HG02981 (cell line): Measurements from ENCODE around the gene CASR.
"Not testable (repeated sequence)": the region's sequence is repeated elsewhere in the genome, so short reads cannot be mapped to it uniquely, and the experiment has no call there.

Experiments
- ATAC-seq: cut with Tn5 transposase; IDR thresholded peaks from one replicate; pipeline ENCODE4 v1.9.1; 2021; ENCODE audit warnings: mild to moderate bottlenecking, moderate library complexity; ENCODE audit not compliant: unreplicated experiment

Gene CASR

DNA sequence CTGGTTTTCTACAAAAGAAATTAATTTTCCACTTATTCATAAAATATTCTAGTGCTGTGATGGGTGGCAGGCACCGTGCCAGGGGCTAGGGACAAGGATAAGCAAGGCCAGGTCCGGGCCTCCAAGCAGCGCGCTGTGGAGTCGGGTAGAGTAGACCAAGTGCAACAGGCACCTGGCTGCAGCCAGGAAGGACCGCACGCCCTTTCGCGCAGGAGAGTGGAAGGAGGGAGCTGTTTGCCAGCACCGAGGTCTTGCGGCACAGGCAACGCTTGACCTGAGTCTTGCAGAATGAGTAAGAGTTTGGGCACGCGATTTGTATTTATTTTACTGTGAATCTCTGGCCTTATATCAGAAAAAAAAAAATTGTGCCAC lies at the start of gene CASR:
CASR (plus strand) TSS at position 148 of the 372 bp plus-strand sequence. CDS start 70,522 bp downstream, outside the sequence.
- ATAC-seq: no peak

- ATAC-seq: peak; percentile 64
Measured at GRCh38 chr3:122146466-122146865, 37.0 kb upstream of the CASR start.

DNA sequence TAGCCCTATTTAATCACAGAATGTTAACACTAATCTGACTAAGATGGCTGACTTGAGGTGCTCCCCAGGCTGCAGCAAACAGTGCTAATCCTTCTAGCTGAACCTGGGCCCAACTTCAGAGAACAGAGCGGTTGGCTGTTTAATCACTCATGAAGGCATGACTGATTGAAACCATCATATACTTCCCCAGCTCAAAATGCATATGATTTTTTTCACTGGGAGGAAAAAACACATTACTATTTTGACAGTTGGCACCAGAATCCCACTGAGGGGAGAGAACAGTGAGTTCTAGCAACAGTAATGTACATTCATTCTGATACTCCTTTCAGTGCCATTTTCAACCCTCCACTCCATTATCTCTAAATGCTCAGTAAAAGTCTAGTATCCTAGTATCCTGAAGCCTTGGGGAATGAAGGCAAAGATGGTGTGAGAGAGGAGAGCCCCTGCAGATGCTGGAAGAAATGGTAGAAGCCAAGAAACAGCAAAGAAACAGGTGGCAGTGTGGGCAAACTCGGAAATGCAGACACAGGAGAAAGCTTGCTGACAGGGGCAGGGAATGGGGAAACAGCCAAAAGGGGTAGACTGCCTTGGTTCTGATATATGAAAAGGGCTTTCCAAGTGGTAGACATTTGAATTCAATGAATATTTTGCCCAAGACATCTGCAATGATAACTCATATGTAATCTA lies 34.4 kb upstream of the CASR start:
- no peak for ATAC-seq

- no peak for ATAC-seq
Measured at GRCh38 chr3:122151480-122151879, 32.0 kb upstream of the CASR start.

- ATAC-seq: not testable (repeated sequence)
Measured at GRCh38 chr3:122164983-122165382, 18.5 kb upstream of the CASR start.

DNA sequence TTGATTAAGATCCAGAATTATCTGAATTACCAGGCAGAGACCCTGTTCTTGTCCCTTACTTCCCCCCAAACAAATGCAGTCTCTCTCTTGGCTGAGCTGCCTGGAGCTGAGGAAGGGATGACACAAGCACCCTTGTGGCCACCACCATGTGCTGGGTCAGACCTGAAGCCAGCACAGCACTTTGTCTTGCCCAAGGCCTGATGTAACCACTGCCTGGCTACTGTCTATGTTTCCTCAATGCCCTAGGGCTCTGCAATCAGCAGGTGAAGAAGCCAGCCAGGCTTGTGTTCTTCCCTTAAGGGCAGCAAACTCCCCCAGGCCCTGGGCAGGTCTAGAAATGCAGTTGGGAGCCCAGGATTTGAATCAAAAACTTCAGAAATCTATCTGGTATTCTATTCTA lies 15.8 kb upstream of the CASR start:
- ATAC-seq: no peak

DNA sequence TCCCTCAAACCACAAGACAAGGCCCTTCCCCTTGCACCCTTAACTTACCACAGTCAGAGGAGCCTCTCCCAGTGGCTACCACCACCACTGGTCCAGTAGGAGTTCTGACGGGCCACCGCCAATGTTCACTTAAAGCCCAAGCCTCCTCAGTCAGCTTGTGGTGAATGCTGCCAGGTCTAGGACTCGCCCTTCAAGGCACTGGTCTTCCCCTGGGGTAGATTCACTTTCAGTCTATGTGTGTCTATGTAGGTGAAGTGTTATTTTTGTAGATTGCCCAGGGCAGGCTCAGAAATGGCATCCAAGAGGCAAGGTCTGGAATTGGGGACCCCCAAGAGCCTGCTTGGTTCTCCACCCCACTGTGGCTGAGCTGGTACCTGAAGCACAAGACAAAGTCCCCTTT lies 15.4 kb upstream of the CASR start:
- no peak for ATAC-seq

GRCh38 chr3:122169911-122170310 lies 13.6 kb upstream of the CASR start:
- no peak for ATAC-seq

- ATAC-seq: not testable (repeated sequence)
Measured at GRCh38 chr3:122171361-122171760, 12.1 kb upstream of the CASR start.

GRCh38 chr3:122178711-122179110 lies 4.8 kb upstream of the CASR start:
- no peak for ATAC-seq

DNA sequence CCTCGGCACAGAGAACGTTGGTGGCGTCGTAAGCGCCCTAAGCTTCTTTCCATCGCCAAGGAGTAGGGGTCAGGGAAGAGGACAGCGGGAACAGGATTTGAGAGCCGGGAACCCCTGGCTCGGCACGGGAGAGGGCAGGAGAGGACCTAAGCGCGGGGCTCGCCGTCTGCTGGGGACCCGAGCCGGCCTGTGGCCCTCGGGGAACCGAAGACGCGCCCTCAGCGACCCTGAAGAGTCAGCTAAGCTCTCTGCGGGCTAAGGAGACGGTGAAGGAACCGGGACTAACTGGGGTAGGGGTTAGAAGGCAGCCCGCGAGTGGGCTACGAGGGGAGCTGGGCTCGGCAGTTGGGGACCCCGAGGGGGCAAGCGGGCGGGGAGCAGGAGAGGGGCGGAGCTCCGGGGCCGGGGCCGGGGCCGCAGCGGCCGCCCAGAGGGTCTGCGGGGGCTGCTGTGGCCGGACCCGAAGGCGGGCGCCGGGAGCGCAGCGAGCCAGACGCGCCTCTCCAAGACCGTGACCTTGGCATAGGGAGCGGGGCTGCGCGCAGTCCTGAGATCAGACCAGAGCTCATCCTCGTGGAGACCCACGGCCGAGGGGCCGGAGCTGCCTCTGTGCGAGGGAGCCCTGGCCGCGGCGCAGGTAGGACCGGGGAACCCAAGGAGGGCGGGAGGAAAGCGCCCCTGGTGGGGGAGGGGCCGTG lies 574 bp downstream of the CASR start:
- no peak for ATAC-seq

DNA sequence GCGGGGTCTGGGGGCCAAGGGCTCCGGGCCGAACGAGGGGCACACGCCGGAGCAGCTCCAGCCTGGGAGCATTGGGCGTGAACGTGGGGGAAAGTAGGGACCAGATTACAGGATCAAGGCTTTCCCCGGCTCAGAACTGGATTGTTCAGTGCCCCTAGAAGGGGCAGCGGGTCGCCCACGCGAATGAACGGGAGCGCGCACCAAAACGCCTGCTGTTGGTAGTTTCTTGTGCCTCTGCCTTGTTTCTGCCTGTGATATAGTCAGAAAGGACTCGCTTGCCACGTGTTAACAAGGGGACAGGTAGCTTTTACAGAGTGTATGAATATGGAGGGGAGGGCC lies 1.1 kb downstream of the CASR start:
- ATAC-seq: no peak

DNA sequence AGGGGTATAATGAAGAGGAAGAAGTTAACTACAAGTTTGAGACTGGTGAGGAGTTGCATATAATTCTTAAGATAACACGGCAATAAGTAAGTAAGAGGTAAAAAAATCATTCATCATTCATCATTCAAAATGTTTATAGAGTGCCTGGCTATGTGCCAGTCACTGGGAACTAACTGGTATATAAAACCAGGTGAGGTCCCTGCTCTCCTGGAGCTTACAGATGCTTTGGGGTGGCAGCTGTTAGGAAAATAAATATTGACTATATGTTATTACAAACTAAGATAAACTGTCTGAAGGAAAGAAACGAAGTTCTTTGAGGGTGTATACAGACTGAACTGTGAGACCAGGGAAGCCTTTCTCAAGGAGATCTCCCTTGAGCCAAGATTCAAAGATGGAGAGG lies 2.9 kb downstream of the CASR start:
- ATAC-seq: no peak

DNA sequence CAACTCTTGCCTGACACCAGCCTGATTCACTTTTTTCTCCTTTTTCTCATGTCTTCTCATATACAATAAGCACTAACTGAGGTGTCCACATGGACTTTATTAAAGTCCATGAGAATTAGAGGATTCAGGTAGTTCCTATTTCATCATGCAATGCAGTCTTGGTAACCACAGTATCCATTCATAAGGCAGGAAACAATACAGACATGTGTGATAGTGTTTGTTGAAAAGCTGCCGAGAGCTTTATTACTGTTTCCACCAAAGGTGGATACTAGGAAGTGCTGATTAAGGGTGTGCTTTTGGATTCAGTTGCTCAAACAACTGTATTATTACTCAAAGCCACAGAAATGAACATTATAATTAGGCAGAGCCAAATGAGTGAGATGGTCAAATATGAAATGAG lies 5.3 kb downstream of the CASR start:
- ATAC-seq: no peak

- no peak for ATAC-seq
Measured at GRCh38 chr3:122189357-122189756, 5.9 kb downstream of the CASR start.

DNA sequence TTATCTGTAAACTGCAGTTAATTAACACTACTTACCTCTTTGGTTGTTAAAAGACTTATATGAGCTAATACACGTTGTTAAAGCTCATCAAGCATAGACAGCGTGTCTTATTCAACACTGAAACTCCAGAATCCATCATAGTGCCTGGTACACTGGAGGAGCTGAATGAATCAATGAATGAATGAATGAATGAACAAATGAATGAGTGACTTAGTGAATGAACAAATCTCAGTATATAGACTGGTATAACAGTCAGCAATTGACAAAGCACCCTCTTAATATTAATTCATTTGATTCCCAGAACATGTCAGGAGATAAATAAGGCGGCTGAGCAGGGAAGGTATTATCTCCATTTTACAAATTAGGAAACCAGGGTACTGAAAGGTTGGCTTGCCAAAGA lies 7.1 kb downstream of the CASR start:
- ATAC-seq: no peak

- no peak for ATAC-seq
Measured at GRCh38 chr3:122198966-122199365, 15.5 kb downstream of the CASR start.

- no peak for ATAC-seq
Measured at GRCh38 chr3:122199552-122199951, 16.1 kb downstream of the CASR start.

GRCh38 chr3:122200661-122201060 lies 17.2 kb downstream of the CASR start:
- ATAC-seq: no peak

GRCh38 chr3:122201476-122201875 lies 18.0 kb downstream of the CASR start:
- not testable (repeated sequence) for ATAC-seq

- no peak for ATAC-seq
Measured at GRCh38 chr3:122208579-122208978, 25.1 kb downstream of the CASR start.

- no peak for ATAC-seq
Measured at GRCh38 chr3:122213650-122214049, 30.2 kb downstream of the CASR start.

GRCh38 chr3:122214711-122215110 lies 31.2 kb downstream of the CASR start:
- no peak for ATAC-seq
